GM21576 (cell line): ENCODE data around the gene FIGNL2.
"Not testable (repeated sequence)": the region's sequence is repeated elsewhere in the genome, so short reads cannot be mapped to it uniquely, and the experiment has no call there.

ENCODE experiments used
- ATAC-seq: cut with Tn5 transposase; IDR thresholded peaks from one replicate; pipeline ENCODE4 v1.9.1; 2021; ENCODE audit warnings: mild to moderate bottlenecking, moderate library complexity; ENCODE audit not compliant: unreplicated experiment

The FIGNL2 gene

DNA sequence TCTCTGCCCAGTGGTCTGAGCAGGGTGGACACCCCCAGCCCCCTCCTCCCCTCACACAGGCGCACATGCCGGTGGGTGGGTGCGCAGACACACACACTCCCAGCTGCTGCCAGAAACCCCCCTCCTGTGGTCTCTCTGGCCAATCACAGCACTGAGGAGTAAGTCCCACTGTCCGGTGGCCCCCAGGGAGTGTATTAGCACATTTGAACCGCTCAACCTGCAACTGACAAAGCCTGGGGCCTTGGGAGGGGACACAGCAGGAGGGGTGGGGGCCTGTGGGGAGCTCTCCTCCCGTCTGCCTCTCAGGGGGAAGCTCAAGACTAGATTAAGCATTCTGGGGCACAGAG is 11.7 kb downstream of the FIGNL2 start:
- ATAC-seq = no peak

GRCh38 chr12:51836041-51836826 is 12.3 kb downstream of the FIGNL2 start:
- no peak for ATAC-seq

DNA sequence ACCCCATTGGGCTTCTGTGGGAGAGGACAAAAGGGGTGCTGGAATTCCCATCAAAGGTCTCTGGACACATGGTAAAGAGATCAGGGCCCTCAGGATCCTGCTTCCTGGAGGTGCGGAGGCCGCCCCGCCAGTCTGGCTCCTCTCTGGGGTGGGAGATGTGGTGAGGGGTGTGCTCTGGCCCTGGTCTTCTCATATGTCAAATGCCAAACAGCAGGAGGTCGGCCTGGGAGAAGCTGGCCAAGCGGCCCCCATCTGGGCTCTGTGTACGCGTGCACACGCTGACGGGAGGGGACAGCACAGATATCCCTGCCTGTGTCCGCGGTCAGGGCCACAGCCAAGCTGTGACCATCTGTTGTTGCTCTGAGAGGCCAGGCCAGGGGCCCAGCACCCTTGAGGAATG is 14.1 kb downstream of the FIGNL2 start:
- ATAC-seq = no peak

- no peak for ATAC-seq
Measured at GRCh38 chr12:51833448-51834227, 14.9 kb downstream of the FIGNL2 start.

DNA sequence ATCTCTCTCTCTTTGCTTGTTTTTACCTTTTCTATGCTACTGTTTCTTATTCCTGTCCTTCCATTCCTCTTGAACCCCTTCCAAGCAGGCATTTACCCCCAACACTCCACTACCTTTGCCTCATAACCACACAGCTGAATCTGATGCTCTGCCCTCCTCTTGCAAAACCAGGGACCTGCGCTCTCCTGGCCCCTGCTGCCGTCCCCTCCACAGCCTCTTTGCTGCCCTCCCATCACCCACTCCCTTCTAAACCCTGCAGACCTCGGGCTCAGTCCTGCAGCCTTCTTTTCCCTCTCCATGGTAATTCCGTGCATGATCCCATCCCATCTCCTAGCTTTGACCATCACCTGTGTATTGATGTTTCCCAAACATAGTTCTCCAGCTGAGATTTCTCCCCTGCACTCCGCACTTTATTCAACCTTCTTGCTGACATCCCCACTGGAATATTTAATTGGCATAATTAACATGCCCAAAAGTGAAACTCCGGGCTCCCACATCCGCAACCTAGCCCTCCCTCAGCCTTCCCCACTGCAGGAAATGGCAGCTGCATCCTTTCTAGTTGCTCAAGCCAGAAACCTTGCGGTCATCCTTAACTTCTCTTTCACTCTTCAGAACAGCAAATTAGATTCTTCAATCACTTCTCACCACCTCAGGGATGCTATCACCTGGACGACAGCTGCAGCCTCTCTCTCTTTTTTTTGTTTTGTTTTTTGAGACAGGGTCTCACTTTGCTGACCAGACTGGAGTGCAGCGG is 16.0 kb downstream of the FIGNL2 start:
- ATAC-seq = no peak

DNA sequence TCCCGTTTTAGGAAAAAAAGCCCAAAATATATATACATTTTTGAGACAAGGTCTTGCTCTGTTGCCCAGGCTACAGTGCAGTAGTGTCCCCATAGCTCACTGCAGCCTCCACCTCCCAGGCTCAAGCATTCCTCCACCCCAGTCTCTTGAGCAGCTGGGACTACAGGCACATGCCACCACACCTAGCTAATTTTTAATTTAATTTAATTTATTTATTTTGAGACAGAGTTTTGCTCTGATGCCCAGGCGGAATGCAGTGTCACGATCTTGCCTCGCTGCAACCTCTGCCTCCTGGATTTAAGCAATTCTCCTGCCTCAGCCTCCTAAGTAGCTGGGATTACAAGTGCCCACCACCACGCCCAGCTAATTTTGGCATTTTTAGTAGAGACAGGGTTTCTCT is 16.7 kb downstream of the FIGNL2 start:
- ATAC-seq = not testable (repeated sequence)

DNA sequence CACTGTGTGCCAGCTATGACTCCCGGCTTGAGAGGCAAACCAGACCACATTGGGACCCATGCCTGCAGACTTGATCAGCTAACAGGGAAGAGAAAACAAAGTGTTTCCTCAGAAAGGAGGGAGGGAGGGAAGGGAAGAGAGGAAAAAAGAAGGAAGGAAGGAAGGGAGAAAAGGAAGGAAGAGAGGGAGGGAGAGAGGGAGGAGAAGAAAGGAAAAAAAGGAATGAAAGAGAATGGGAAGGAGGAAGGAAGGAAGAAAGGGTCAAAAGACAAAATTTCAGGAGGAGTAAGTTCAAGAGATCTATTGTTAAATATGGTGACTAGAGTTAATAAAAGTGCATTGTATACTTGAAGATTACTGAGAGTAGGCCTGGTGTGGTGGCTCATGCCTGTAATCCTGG is 18.9 kb downstream of the FIGNL2 start:
- no peak for ATAC-seq

- ATAC-seq = no peak
Measured at GRCh38 chr12:51829011-51829481, 19.5 kb downstream of the FIGNL2 start.

DNA sequence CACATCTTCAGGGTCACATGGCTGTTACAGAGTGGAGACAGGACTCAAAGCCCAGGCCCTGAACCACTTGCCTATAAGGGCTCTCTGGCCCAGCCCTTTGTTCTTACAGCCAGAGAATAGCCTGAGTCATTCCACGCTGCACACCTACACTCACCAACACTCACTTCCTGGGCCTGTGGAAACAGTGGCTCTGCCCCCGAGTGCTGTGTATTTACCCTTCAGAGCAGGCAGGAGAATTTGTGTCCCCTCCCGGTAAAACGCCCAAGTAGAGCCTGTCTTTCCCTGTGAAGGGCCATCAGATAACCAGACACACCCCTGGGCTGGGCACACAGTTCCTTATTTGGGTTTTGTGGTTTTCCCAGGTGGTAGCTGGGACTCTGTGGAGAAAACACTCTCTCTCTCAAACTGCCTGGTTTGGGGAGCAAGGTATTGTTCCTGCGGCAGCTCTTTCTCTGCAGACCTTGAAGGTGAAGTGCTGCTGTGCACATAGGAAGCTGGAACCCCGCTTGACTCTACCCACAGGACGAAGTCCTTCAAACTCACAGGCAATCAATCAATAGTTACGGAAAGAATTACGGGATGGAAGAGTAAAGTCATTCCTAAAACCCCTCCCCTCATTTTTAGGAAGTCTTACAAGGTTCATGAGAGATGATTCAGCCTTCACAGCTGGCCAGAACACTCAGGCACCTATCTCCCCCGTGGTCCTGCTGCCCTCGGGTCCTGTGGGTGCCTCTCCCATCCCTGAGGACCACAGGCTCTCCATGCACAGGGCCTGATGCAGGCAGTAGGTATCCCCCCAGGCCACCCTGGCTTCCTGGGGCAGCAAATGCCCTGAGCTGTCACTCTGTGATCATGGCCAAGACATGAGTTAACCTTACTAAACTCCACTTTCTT is 20.3 kb downstream of the FIGNL2 start:
- ATAC-seq = no peak

DNA sequence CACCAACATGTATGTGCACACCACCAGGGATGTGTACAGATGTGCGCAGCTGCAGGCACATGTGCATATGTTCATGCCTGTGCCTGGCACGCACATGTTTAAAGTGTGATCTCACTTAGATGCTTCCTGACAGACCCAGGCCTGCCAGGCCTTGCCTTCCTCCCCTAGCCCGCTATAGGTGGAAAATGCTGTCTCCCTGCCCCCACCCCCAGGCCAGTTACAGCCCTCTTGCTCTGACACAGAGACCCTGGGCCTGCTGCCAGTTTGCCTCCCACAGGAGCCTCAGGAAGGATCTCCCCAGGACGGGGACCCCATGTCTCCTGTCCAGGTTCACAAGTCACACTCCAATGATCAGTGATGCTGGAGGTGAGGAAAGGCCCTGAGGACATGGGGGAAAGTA is 21.6 kb downstream of the FIGNL2 start:
- ATAC-seq = no peak

GRCh38 chr12:51825216-51825615 is 23.3 kb downstream of the FIGNL2 start:
- no peak for ATAC-seq

DNA sequence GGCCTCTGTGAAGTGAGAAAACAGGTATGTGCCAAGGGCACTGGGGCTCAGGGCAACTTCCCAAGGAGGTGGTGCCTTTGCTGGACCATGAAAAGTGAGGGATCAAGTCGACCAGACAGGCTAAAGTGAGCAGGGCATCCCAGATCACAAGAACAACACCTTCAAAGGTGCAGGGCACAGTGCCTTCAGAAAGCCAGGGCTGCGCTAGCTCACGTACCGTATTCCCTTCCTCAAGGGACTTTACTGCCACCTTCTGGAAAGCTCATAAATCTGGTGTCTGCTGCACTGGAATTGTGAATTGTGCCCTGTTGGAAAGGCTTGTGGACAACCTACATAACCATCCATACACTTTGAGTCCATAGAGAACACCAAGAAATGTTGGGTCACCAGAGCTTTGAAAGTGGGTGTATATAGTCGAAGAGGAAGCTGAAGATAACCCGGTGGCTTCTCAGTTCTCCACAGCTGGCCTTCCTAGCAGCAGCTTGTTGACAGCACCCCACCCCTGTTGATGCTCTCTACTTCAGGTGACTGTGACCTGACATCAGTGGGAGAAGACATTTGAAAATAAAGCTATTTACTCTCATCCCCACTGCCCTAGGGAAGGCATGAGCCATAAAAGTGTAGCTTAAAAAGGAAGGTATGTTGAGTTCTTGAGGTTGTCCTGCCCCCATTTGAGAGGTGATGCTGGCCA is 24.5 kb downstream of the FIGNL2 start:
- ATAC-seq = no peak

- ATAC-seq = no peak
Measured at GRCh38 chr12:51822956-51823355, 25.6 kb downstream of the FIGNL2 start.

GRCh38 chr12:51822261-51822616 is 26.3 kb downstream of the FIGNL2 start:
- no peak for ATAC-seq

DNA sequence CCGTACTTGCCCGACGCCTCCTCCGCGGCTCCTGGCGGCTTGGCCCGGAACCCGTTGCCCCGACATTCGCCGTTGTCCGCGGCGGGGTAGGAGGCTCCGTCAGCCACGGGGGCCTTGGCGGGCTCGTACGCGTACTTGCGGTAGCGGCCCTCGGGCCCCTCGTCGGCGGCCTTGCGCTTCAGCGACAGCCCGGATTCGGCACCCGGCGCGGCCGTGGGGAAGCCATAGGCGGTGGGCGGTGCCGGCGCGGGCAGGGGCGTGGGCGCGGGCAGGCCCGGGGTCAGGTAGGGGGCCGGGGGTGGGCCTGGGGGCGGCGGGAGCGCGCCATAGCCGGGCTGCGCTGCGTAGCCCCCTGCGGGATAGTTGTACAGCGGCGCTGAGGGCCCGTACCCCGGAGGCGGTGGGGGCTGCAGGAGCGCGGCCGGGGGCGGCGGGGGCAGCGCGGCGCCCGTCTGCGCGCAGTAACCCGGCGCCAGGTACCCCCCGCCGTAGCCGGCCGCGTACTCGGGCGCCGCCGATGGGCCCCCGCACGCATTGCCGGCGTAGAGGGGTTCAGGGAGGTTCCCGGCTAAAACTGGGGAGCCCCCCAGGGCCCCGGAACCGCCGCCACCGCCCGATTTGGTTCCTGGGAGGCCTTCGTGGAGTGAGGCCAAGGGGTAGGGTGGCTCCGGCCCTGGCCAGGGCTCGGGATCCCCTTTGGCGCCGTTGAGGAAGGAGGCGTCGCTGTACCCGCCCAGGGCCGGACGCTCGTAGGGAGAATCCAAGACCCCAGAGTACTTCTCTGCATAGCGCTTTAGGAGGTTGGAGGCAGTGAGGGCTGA is 26.9 kb downstream of the FIGNL2 start:
- ATAC-seq = no peak

GRCh38 chr12:51820526-51821439 is 27.7 kb downstream of the FIGNL2 start:
- no peak for ATAC-seq

DNA sequence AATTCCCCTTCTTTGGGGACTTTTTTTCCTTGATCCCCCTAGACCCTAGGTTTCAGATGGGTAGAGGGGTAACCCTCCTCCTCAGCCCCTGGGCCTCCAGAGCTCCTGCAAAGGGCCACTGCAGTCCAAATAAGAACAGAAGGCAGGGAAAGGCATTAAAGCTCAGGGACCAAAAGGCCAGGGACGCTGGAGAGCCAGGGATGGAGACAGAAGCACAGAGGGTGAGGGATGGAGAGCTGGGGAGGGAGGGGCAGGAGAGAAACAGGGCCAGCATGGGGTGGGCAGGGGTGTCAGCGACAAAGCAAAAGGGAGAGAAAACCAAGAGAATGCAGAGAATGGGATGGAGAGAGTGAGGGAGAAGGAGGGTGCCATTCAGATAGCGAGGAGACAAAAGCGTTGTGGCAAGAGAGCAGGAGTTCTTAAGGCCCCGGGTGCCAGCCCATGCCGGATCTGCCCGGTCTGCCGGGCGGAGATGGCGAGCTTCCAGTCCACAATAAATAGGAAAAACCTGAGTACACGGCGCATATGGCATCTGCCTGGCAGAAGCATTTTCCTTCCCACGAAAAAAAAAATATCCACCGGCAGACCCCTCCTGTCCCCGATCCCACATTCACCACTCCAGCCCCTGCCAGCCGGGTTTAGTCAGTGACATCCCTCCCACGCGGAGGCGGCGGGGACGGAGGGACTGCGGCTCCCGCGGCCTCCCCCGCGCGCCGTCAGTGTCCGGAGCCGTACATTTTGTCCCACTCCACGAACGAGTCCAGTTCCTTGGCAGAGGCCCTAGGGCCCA is 28.6 kb downstream of the FIGNL2 start:
- ATAC-seq = no peak
